ENCODE measurements around the gene BLTP2.

BLTP2 gene

GRCh38 chr17:28598799-28599310 is 46.1 kb downstream of the BLTP2 start, which contains the start of gene SPAG5:
Gene SPAG5 (minus strand): TSS chr17:28599025. CDS start chr17:28598946, 79 bp downstream.
- DNase-seq (ENCODE audit: low read depth in 3 of 3) = peak; percentile 86 to 89 (median 87)

- no peak for DNase-seq (ENCODE audit: low read depth in 3 of 3)
These were observed 46.6 kb downstream of the BLTP2 start for GRCh38 chr17:28598389-28598788.

GRCh38 chr17:28597606-28598383 is 47.2 kb downstream of the BLTP2 start:
- DNase-seq (ENCODE audit: low read depth in 3 of 3) = no peak

Measured in stimulated activated CD4-positive, alpha-beta T cell treated with anti-CD3 and anti-CD28 coated beads, TNF-alpha, amount 100 ng/mL, for 4 hours (primary cell).